ENCODE data around the gene PCDHA10.

GRCh38 chr5:140862441-140863295, 7.0 kb downstream of the PCDHA10 start:
- no peak for TF ChIP-seq CTCF (IDR thresholded peaks at IDR 0.05)
- no peak for TF ChIP-seq POLR2AphosphoS5 (IDR thresholded peaks at IDR 0.05; ENCODE audit: low read depth, low read length)
- no peak for TF ChIP-seq TAF1 (IDR thresholded peaks at IDR 0.05; ENCODE audit: borderline replicate concordance, low read depth, low read length)
- TF ChIP-seq CHD2 (IDR thresholded peaks at IDR 0.05; ENCODE audit: low read length, partially characterized antibody): no peak
- TF ChIP-seq NFIC (IDR thresholded peaks at IDR 0.05; ENCODE audit: borderline replicate concordance): no peak
- no peak for TF ChIP-seq GABPA (IDR thresholded peaks at IDR 0.05; ENCODE audit: low read depth)
- TF ChIP-seq EZH2phosphoT487 (IDR thresholded peaks at IDR 0.05; ENCODE audit: borderline replicate concordance, low read depth): no peak
- no peak for TF ChIP-seq RCOR1 (IDR thresholded peaks at IDR 0.05; ENCODE audit: low read length)
- no peak for TF ChIP-seq FOXJ3 (CRISPR knock-in tag; IDR thresholded peaks at IDR 0.05)
- no peak for TF ChIP-seq REST (IDR thresholded peaks at IDR 0.05; ENCODE audit: low read depth, low read length)

All from SK-N-SH (cell line).